HepG2 (cell line): ENCODE data around the gene MED28. TPM values are rescaled to one million over a fixed set of nuclear protein-coding genes. Genes with fewer than 3 reads are reported as not detected.
A peak's percentile ranks its signal among the peaks of the same experiment; 100 is the strongest.

ENCODE experiments used
- ATAC-seq: fragments of 200-7000 bp; cut with Tn5 transposase; 3 replicates; pipeline ENCODE4 v1.9.1; 2020; ENCODE audit warnings: mild to moderate bottlenecking, moderate library complexity
- BruUV-seq: library from RNA; stranded (reverse); fragments of 400-500 nt; replicated peaks from 2 replicates; lab custom pipeline; 2021; lab: Mats Ljungman, UMichigan
- CTCF ChIA-PET: fragments of 300-600 bp; formaldehyde crosslinking; extraction: SDS; loops from one replicate; lab custom pipeline; 2021; ENCODE audit warnings: low total read pairs, inconsistent platforms, low intra/inter-chr PET ratio; lab: Yijun Ruan, JAX
- POLR2A ChIA-PET: fragments of 350-600 bp; sonication (Branson Sonifier 250); formaldehyde crosslinking; loops from one replicate; lab custom pipeline; 2020; ENCODE audit warnings: antibody characterized with exemption, inconsistent platforms; lab: Yijun Ruan, JAX
- DNase-seq: peaks from one replicate; pipeline ENCODE4 v3.0.0-alpha.2; 2015; ENCODE audit warnings: low spot score
- FAIRE-seq: peaks from 3 replicates; lab custom pipeline; 2011; peaks lifted over from hg19 to GRCh38; lab: Jason Lieb, UNC
- H2AFZ ChIP-seq: one replicate; pipeline ENCODE4 v1.6.1; 2011; ENCODE audit warnings: low read length, inconsistent platforms
- H3K27ac ChIP-seq: fragments of 300-600 bp; 3 replicates; pipeline ENCODE4 v1.8.0; 2011; ENCODE audit warnings: mixed run types, mild to moderate bottlenecking, mixed read lengths, low read length, inconsistent platforms; ENCODE audit not compliant: insufficient read depth; ENCODE audit errors: extremely low read length
- H3K27me3 ChIP-seq, 2 experiments: fragments of 200-600 bp in 1 of 2; 2 replicates in 1 of 2; 3 replicates in 1 of 2; pipeline versions ENCODE4 v1.6.0 to v1.8.0; 2011; ENCODE audit warnings: low read length in 2 of 2, mild to moderate bottlenecking in 2 of 2, moderate library complexity in 2 of 2, inconsistent platforms in 1 of 2; ENCODE audit not compliant: insufficient read depth in 2 of 2, control insufficient read depth in 1 of 2
- H3K36me3 ChIP-seq, 2 experiments: fragments of 200-600 bp in 1 of 2; replicated peaks in 1 of 2; 2 replicates in 1 of 2; 3 replicates in 1 of 2; pipeline versions ENCODE4 v1.5.1 to v1.8.0; 2011; ENCODE audit warnings: low read length in 2 of 2, inconsistent platforms in 1 of 2; ENCODE audit not compliant: insufficient read depth in 2 of 2, control insufficient read depth in 1 of 2
- H3K4me1 ChIP-seq: 2 replicates; pipeline ENCODE4 v1.5.1; 2012; ENCODE audit warnings: low read length, inconsistent platforms; ENCODE audit not compliant: insufficient read depth
- H3K4me2 ChIP-seq: 2 replicates; pipeline ENCODE4 v1.6.0; 2011; ENCODE audit warnings: low read depth, low read length, inconsistent platforms
- H3K4me3 ChIP-seq, 3 experiments: fragments of 200-600 bp in 1 of 3; sonication (generic), shearing (Covaris generic) in 1 of 3; replicated peaks in 1 of 3; 2 replicates each; pipeline ENCODE4 v1.5.1; 2011 to 2016; ENCODE audit warnings: low read length in 3 of 3, inconsistent platforms in 2 of 3, low read depth in 2 of 3, mild to moderate bottlenecking in 2 of 3, control low read depth in 1 of 3, mixed read lengths in 1 of 3; ENCODE audit not compliant: insufficient read depth in 1 of 3
- H3K79me2 ChIP-seq: one replicate; pipeline ENCODE4 v1.6.1; 2011; ENCODE audit warnings: low read length, inconsistent platforms; ENCODE audit not compliant: insufficient read depth
- H3K9ac ChIP-seq: 2 replicates; pipeline ENCODE4 v1.6.0; 2011; ENCODE audit warnings: mild to moderate bottlenecking, low read depth, low read length, inconsistent platforms; ENCODE audit not compliant: insufficient read depth
- H3K9me3 ChIP-seq: 2 replicates; pipeline ENCODE4 v1.5.1; 2012; ENCODE audit warnings: mild to moderate bottlenecking, low read length
- H4K20me1 ChIP-seq: 2 replicates; pipeline ENCODE4 v1.6.0; 2011; ENCODE audit warnings: inconsistent platforms, mild to moderate bottlenecking, low read length, moderate library complexity; ENCODE audit not compliant: insufficient read depth
- CC2D1A ChIP-seq: sonication (generic); formaldehyde crosslinking; IDR thresholded peaks from 2 replicates; pipeline ENCODE4 v1.8.1; 2023; ENCODE audit warnings: mild to moderate bottlenecking, missing genetic modification reagents
- CCAR2 ChIP-seq: fragments of 200-400 bp; formaldehyde crosslinking; optimal IDR thresholded peaks from 2 replicates; pipeline ENCODE3; 2018; ENCODE audit warnings: low read depth, mild to moderate bottlenecking, low read length, moderate library complexity
- CHCHD3 ChIP-seq: sonication (generic); formaldehyde crosslinking; IDR thresholded peaks from 2 replicates; pipeline ENCODE4 v1.8.0; 2022; ENCODE audit warnings: mild to moderate bottlenecking, missing genetic modification reagents, moderate library complexity
- ELF1 ChIP-seq: sonication (generic); formaldehyde crosslinking; IDR thresholded peaks from 2 replicates; pipeline ENCODE4 v1.4.0; 2020; ENCODE audit warnings: missing genetic modification reagents
- ETV6 ChIP-seq: sonication (generic); formaldehyde crosslinking; conservative IDR thresholded peaks from 2 replicates; pipeline ENCODE4 v1.4.0; 2020; ENCODE audit warnings: missing genetic modification reagents
- FOXM1 ChIP-seq: sonication (generic); formaldehyde crosslinking; IDR thresholded peaks from 2 replicates; pipeline ENCODE4 v1.5.0; 2020; ENCODE audit warnings: missing genetic modification reagents
- HNF4G ChIP-seq, 2 experiments: sonication (generic) in 1 of 2; formaldehyde crosslinking in 1 of 2; IDR thresholded peaks; 2 replicates each; pipeline versions ENCODE4 v1.4.0 to v1.6.1; 2011 to 2020; ENCODE audit warnings: borderline replicate concordance in 2 of 2, low read depth in 2 of 2, mild to moderate bottlenecking in 2 of 2, low read length in 1 of 2, missing genetic modification reagents in 1 of 2, moderate library complexity in 1 of 2
- KLF11 ChIP-seq: IDR thresholded peaks from 2 replicates; pipeline ENCODE4 v1.6.1; 2016; ENCODE audit warnings: missing compliant biosample characterization
- MED13 ChIP-seq: sonication (generic); formaldehyde crosslinking; IDR thresholded peaks from 2 replicates; pipeline ENCODE4 v1.5.0; 2020; ENCODE audit warnings: missing genetic modification reagents
- RBFOX2 ChIP-seq: fragments of 200-400 bp; formaldehyde crosslinking; IDR thresholded peaks from 2 replicates; pipeline ENCODE4 v1.6.1; 2017; ENCODE audit warnings: low read depth, mild to moderate bottlenecking, low read length
- SMARCE1 ChIP-seq: fragments of 450-650 bp; IDR thresholded peaks from 2 replicates; pipeline ENCODE4 v1.6.1; 2017; ENCODE audit warnings: borderline replicate concordance
- ZFP36 ChIP-seq: fragments of 150-350 bp; IDR thresholded peaks from 2 replicates; pipeline ENCODE4 v1.6.1; 2018; ENCODE audit warnings: borderline replicate concordance, low read length, low read depth; ENCODE audit not compliant: partially characterized antibody
- ZNF24 ChIP-seq: fragments of 450-650 bp; IDR thresholded peaks from 2 replicates; pipeline ENCODE4 v1.6.1; 2017; ENCODE audit warnings: antibody characterized with exemption, mild to moderate bottlenecking
- ZNF607 ChIP-seq: sonication (generic); formaldehyde crosslinking; IDR thresholded peaks from 2 replicates; pipeline ENCODE4 v1.5.1; 2020; ENCODE audit warnings: missing genetic modification reagents, mild to moderate bottlenecking, borderline replicate concordance
- ZNF883 ChIP-seq: sonication (generic); formaldehyde crosslinking; IDR thresholded peaks from 2 replicates; pipeline ENCODE4 v1.5.1; 2020; ENCODE audit warnings: mild to moderate bottlenecking, missing genetic modification reagents; ENCODE audit errors: not compliant biosample characterization
- WGBS: methylation state at CpG from one replicate; pipeline ENCODE4 v1.1.6; 2017; ENCODE audit warnings: low lambda C conversion rate; 5-methylcytosine and 5-hydroxymethylcytosine counted together
- in situ Hi-C: cut with HindIII; loops from 2 replicates; pipeline ENCODE4 v1.10.0; 2017; ENCODE audit warnings: low pct_unique_long_range_greater_than_20kb; ENCODE audit not compliant: extremely low pct_ligation_motif_present
- intact Hi-C: fragments of 100-400 bp; cut with micrococcal nuclease; formaldehyde crosslinking; loops from one replicate; pipeline ENCODE4 v1.10.0; 2022; ENCODE audit not compliant: unreplicated experiment
- polyA plus RNA-seq, 8 experiments: library from polyadenylated mRNA; depleted of rRNA in 3 of 8; stranded (reverse) in 7 of 8; unstranded in 1 of 8; fragments of >200 nt; fragmentation: Illumina TruSeq in 4 of 8; extraction: Trizol in 4 of 8; gene quantifications; 2 replicates each; pipeline versions ENCODE4 v1.2.1 to v1.2.3, GENCODE V29; 2011 to 2016; ENCODE audit warnings: low read depth in 4 of 8, missing spikeins in 1 of 8, mixed read lengths in 1 of 8; ENCODE audit not compliant: insufficient read depth in 1 of 8
- total RNA-seq, 5 experiments: library from RNA; depleted of rRNA; stranded (reverse); fragments of >200 nt; fragmentation: Illumina TruSeq; extraction: Trizol; gene quantifications; 2 replicates each; pipeline ENCODE4 v1.2.3, GENCODE V29; 2016; ENCODE audit warnings: low read depth in 1 of 5
- TF ChIP-seq, protein P1 (sequence below): sonication (generic); formaldehyde crosslinking; IDR thresholded peaks from 2 replicates; pipeline ENCODE4 v1.5.0; 2020; ENCODE audit warnings: missing genetic modification reagents
- TF ChIP-seq, protein P2 (sequence below): sonication (generic); formaldehyde crosslinking; IDR thresholded peaks from 2 replicates; pipeline ENCODE4 v1.4.0; 2020; ENCODE audit warnings: mild to moderate bottlenecking, missing genetic modification reagents

MED28 gene
- total and polyA plus RNA-seq, 2 of the 13 experiments (the other 11 are each of a cell fraction or from before 2014, with no cell fraction given), result 41.3 to 65.7 TPM

DNA sequence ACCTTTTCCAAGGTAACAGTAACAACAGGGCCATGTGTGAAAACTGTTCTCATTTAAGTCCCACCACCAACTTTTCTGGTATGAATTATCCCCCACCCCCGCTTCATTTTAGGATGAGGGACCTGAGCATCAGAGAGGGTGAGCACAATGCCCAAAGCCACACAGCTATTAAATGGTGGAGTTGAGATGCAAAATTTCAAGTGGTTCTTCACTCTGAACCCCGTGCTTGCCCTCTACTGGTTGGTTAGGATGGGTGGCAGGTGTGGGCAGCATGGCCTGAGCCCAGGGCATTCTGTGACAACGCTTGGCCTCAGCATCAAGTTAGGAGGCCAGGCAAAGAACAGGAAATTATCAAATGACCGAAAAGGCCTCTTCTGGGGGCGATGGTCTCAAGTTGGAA is 33.5 kb downstream of the MED28 start (continued):
- peak; percentile 7 for TF ChIP-seq ZFP36
- TF ChIP-seq CCAR2, result no peak
- TF ChIP-seq, protein P1, sequence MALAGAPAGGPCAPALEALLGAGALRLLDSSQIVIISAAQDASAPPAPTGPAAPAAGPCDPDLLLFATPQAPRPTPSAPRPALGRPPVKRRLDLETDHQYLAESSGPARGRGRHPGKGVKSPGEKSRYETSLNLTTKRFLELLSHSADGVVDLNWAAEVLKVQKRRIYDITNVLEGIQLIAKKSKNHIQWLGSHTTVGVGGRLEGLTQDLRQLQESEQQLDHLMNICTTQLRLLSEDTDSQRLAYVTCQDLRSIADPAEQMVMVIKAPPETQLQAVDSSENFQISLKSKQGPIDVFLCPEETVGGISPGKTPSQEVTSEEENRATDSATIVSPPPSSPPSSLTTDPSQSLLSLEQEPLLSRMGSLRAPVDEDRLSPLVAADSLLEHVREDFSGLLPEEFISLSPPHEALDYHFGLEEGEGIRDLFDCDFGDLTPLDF, result no peak
- no peak for TF ChIP-seq SMARCE1
- TF ChIP-seq, all 625 proteins: peak for 3

DNA sequence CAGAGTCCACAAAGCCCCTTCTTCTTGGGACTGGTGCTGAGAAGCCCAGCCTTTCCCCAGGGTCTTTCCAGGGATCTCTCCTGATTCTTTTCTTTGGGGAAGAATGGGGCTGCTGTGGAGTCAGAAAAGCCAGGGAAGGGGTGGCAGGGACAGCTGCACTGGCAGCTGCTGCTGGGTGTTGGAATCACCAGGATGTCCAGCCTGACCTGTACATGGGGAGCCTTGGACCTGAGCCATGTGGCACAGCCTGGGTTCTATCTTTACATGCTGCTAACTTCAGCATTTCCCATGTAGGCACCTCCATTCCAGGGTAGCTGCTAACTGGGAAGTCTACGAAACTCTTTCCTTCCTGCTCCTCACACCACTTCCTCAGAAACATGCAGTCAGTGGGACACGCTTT is 36.0 kb downstream of the MED28 start:
- ATAC-seq, result no peak
- Histone ChIP-seq H3K27me3 (peaks cover 0 to 12% of the 10 kb centered on the region in 2 experiments; a peak in 1 of 5 replicates), H3K4me1 (no peaks in the 10 kb centered on the region), H3K27ac (no peak overlapping the region), H3K79me2 (no peaks in the 10 kb centered on the region), H3K4me3 (no peak overlapping the region), H3K36me3 (no peaks in the 10 kb centered on the region), H4K20me1 (no peaks in the 10 kb centered on the region), H3K4me2 (no peak overlapping the region), H3K9me3 (no peaks in the 10 kb centered on the region), H2AFZ (no peak overlapping the region), H3K9ac (no peak overlapping the region)
- ChIA-PET CTCF (no interaction called here), POLR2A (no interaction called here)
- no peak for DNase-seq
- in situ Hi-C loops (no loop called here), intact Hi-C loops (no loop called here)
- FAIRE-seq, result no peak
- 74% methylated on average over 2 of the region's 2 CpGs for WGBS
- BruUV-seq, result no TSS peak
- TF ChIP-seq MED13 (CRISPR knock-in tag) (no peak), ZNF607 (CRISPR knock-in tag) (no peak), RBFOX2 (no peak), ZNF883 (CRISPR knock-in tag) (no peak), ZNF24 (no peak), CC2D1A (CRISPR knock-in tag) (no peak), ELF1 (CRISPR knock-in tag) (no peak), HNF4G (IDR thresholded peaks at IDR 0.05; ENCODE audit: borderline replicate concordance, low read depth, low read length) (no peak), HNF4G (CRISPR knock-in tag; IDR thresholded peaks at IDR 0.05; ENCODE audit: borderline replicate concordance, low read depth) (no peak), ETV6 (no peak), CHCHD3 (CRISPR knock-in tag) (no peak), FOXM1 (CRISPR knock-in tag) (no peak), KLF11 (CRISPR knock-in tag) (no peak)
- TF ChIP-seq, protein P2, sequence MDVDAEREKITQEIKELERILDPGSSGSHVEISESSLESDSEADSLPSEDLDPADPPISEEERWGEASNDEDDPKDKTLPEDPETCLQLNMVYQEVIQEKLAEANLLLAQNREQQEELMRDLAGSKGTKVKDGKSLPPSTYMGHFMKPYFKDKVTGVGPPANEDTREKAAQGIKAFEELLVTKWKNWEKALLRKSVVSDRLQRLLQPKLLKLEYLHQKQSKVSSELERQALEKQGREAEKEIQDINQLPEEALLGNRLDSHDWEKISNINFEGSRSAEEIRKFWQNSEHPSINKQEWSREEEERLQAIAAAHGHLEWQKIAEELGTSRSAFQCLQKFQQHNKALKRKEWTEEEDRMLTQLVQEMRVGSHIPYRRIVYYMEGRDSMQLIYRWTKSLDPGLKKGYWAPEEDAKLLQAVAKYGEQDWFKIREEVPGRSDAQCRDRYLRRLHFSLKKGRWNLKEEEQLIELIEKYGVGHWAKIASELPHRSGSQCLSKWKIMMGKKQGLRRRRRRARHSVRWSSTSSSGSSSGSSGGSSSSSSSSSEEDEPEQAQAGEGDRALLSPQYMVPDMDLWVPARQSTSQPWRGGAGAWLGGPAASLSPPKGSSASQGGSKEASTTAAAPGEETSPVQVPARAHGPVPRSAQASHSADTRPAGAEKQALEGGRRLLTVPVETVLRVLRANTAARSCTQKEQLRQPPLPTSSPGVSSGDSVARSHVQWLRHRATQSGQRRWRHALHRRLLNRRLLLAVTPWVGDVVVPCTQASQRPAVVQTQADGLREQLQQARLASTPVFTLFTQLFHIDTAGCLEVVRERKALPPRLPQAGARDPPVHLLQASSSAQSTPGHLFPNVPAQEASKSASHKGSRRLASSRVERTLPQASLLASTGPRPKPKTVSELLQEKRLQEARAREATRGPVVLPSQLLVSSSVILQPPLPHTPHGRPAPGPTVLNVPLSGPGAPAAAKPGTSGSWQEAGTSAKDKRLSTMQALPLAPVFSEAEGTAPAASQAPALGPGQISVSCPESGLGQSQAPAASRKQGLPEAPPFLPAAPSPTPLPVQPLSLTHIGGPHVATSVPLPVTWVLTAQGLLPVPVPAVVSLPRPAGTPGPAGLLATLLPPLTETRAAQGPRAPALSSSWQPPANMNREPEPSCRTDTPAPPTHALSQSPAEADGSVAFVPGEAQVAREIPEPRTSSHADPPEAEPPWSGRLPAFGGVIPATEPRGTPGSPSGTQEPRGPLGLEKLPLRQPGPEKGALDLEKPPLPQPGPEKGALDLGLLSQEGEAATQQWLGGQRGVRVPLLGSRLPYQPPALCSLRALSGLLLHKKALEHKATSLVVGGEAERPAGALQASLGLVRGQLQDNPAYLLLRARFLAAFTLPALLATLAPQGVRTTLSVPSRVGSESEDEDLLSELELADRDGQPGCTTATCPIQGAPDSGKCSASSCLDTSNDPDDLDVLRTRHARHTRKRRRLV (CRISPR knock-in tag), result no peak
